ENCODE results near the gene RICTOR. TPM values are rescaled to one million over a fixed set of nuclear protein-coding genes. Genes with fewer than 3 reads are reported as not detected.

Gene RICTOR
- total and polyA plus RNA-seq, 2 of the 4 experiments (the other 2 are of a cell fraction) = 4.1 to 35.7 TPM

- Histone ChIP-seq H3K9ac (ENCODE audit: low read depth, low read length) (no peak overlapping the region), H2BK20ac (ENCODE audit: low read depth, low read length) (no peak overlapping the region), H4K8ac (ENCODE audit: low read depth in 2 of 2, low read length in 2 of 2) (no peak overlapping the region), H4K5ac (ENCODE audit: low read depth, low read length) (no peak overlapping the region), H2BK120ac (ENCODE audit: low read depth, low read length) (no peak overlapping the region), H3K36me3 (ENCODE audit: control insufficient read depth, insufficient read depth, low read length) (peaks cover 52% of the 10 kb centered on the region), H3K4me1 (ENCODE audit: control insufficient read depth, insufficient read depth, low read length) (peaks cover 15% of the 10 kb centered on the region), H2AK5ac (ENCODE audit: low read depth, low read length) (peak overlapping the region; percentile 64; the same call in 1 of the 2 replicates), H3K56ac (ENCODE audit: extremely low read depth, insufficient read depth, low read length) (no peak overlapping the region), H3K4ac (ENCODE audit: low read depth, low read length) (no peak overlapping the region), H3K4me3 (ENCODE audit: insufficient read depth, low read depth, low read length) (no peak overlapping the region), H3K27ac (ENCODE audit: insufficient read depth, low read length) (no peak overlapping the region), H2BK5ac (ENCODE audit: low read depth, low read length, poor library complexity, severe bottlenecking) (peak overlapping the region; percentile 72), H3K27me3 (ENCODE audit: control insufficient read depth, insufficient read depth, low read length) (no peaks in the 10 kb centered on the region), H3K18ac (ENCODE audit: low read depth, low read length) (peak overlapping the region; percentile 73; the same call in 1 of the 2 replicates), H3K14ac (replicated peaks; ENCODE audit: low read depth, low read length) (peak overlapping the region; percentile 53; the same call in 1 of the 2 replicates), H4K20me1 (ENCODE audit: insufficient read depth, low read length) (peaks cover 21% of the 10 kb centered on the region), H3K4me2 (ENCODE audit: low read depth, low read length) (peak overlapping the region; percentile 32; the same call in 1 of the 2 replicates), H3K79me1 (ENCODE audit: low read depth in 1 of 2, low read length in 2 of 2) (peaks cover 11 to 33% of the 10 kb centered on the region in 2 experiments), H2BK15ac (ENCODE audit: low read depth, low read length) (no peak overlapping the region), H4K91ac (ENCODE audit: insufficient read depth, low read depth, low read length) (no peak overlapping the region), H2AFZ (replicated peaks; ENCODE audit: low read length, poor library complexity) (no peak overlapping the region), H3K9me1 (ENCODE audit: insufficient read depth, low read length) (peaks cover 8% of the 10 kb centered on the region), H3K9me3 (ENCODE audit: control insufficient read depth, insufficient read depth, low read length) (no peaks in the 10 kb centered on the region), H3K23ac (ENCODE audit: low read depth, low read length) (no peak overlapping the region; the same call in 1 of the 2 replicates), H2AK9ac (replicated peaks; ENCODE audit: low read depth, low read length, poor library complexity) (no peak overlapping the region)
- CTCF ChIA-PET = interaction anchor here (0.6 kb wide), 1 partner anchor 43 kb away, joined by 5 read pairs; no protein-coding TSS in a partner anchor
- no CpG with 5 or more reads among the region's 3 CpGs for WGBS, 2 experiments (ENCODE audit: extremely low coverage in 2 of 2, insufficient read length in 1 of 2)
- BruUV-seq (replicated peaks) = no TSS peak
- dilution Hi-C loops (cut with HindIII; ENCODE audit: low sequenced_read_pairs, unreplicated experiment) (no loop called here), in situ Hi-C loops (cut with MboI; ENCODE audit: low sequenced_read_pairs) (no loop called here), intact Hi-C loops (cut with micrococcal nuclease) (loop anchor here (10.0 kb wide), 1 partner anchor 371 kb away; the partner anchor contains the start of gene LIFR)
- ATAC-seq (ENCODE audit: low read depth) = peak; percentile 40; the same call in 1 of the 2 replicates
- POLR2A ChIA-PET (ENCODE audit: unreplicated experiment) = no interaction called here
- peak; percentile 63 for DNase-seq
- TF ChIP-seq POLR2A (IDR thresholded peaks at IDR 0.05; ENCODE audit: low read depth, low read length) (no peak), USF2 (IDR thresholded peaks at IDR 0.05; ENCODE audit: low read depth, low read length) (peak; percentile 12; the same call in 1 of the 2 replicates), ELK1 (IDR thresholded peaks at IDR 0.05; ENCODE audit: borderline replicate concordance, low read depth, low read length) (no peak), RCOR1 (IDR thresholded peaks at IDR 0.05; ENCODE audit: insufficient replicate concordance, low read length) (no peak), MAFK (IDR thresholded peaks at IDR 0.05; ENCODE audit: low read depth, low read length) (no peak)
Measured at GRCh38 chr5:38926121-38926520, 148.1 kb downstream of the RICTOR start.
